Fibroblast of lung (primary cell): ENCODE data around the gene KIAA1549. TPM values are rescaled to one million over a fixed set of nuclear protein-coding genes. Genes with fewer than 3 reads are reported as not detected.

ENCODE experiments used
- DNase-seq, 2 donors: peaks; one replicate each; pipeline versions ENCODE4 v3.0.0 to v3.0.0-alpha.2; 2010; ENCODE audit warnings: low read depth in 2 of 2
- H2AFZ ChIP-seq: 2 replicates; pipeline ENCODE4 v1.5.1; 2012; ENCODE audit warnings: low read length, control low read depth, inconsistent platforms
- H3K27ac ChIP-seq: 2 replicates; pipeline ENCODE4 v1.5.1; 2011; ENCODE audit warnings: low read length, control low read depth; ENCODE audit not compliant: insufficient read depth
- H3K27me3 ChIP-seq: 2 replicates; pipeline ENCODE4 v1.5.1; 2011; ENCODE audit warnings: mild to moderate bottlenecking, low read length; ENCODE audit not compliant: control insufficient read depth, insufficient read depth
- H3K36me3 ChIP-seq: 2 replicates; pipeline ENCODE4 v1.5.1; 2011; ENCODE audit warnings: low read length; ENCODE audit not compliant: control insufficient read depth, insufficient read depth
- H3K4me1 ChIP-seq: 2 replicates; pipeline ENCODE4 v1.5.1; 2011; ENCODE audit warnings: low read length; ENCODE audit not compliant: control insufficient read depth, insufficient read depth; ENCODE audit errors: extremely low read depth
- H3K4me2 ChIP-seq: 2 replicates; pipeline ENCODE4 v1.5.1; 2011; ENCODE audit warnings: low read length, control low read depth; ENCODE audit not compliant: insufficient read depth; ENCODE audit errors: extremely low read depth
- H3K4me3 ChIP-seq, 4 experiments: fragments of 200-600 bp in 1 of 4; sonication (generic) in 1 of 4; replicated peaks in 1 of 4; 2 replicates each; pipeline ENCODE4 v1.5.1; 2011 to 2016; ENCODE audit warnings: low read length in 4 of 4, low read depth in 3 of 4, mild to moderate bottlenecking in 3 of 4, control low read depth in 2 of 4, inconsistent platforms in 1 of 4, mixed read lengths in 1 of 4; ENCODE audit not compliant: insufficient read depth in 1 of 4; ENCODE audit errors: control extremely low read depth in 1 of 4
- H3K79me2 ChIP-seq: 2 replicates; pipeline ENCODE4 v1.5.1; 2012; ENCODE audit warnings: mild to moderate bottlenecking, low read length, inconsistent platforms; ENCODE audit not compliant: control insufficient read depth, insufficient read depth
- H3K9ac ChIP-seq: 2 replicates; pipeline ENCODE4 v1.5.1; 2011; ENCODE audit warnings: mild to moderate bottlenecking, low read length, control low read depth; ENCODE audit not compliant: insufficient read depth
- H3K9me3 ChIP-seq: 2 replicates; pipeline ENCODE4 v1.5.1; 2012; ENCODE audit warnings: low read depth, low read length; ENCODE audit not compliant: control insufficient read depth, insufficient read depth
- H4K20me1 ChIP-seq: 2 replicates; pipeline ENCODE4 v1.5.1; 2011; ENCODE audit warnings: low read length; ENCODE audit not compliant: control insufficient read depth, insufficient read depth; ENCODE audit errors: extremely low read depth
- CTCF ChIP-seq, 2 donors: IDR thresholded peaks in 1 of 2; conservative IDR thresholded peaks in 1 of 2; 1 replicate in 1 of 2; 2 replicates in 1 of 2; pipeline ENCODE4 v1.5.1; 2011 to 2012; ENCODE audit warnings: low read length in 2 of 2, control low read depth in 1 of 2, inconsistent platforms in 1 of 2, low read depth in 1 of 2, mild to moderate bottlenecking in 1 of 2
- EZH2 ChIP-seq: IDR thresholded peaks from 2 replicates; pipeline ENCODE4 v1.5.1; 2012; ENCODE audit warnings: low read length, control low read depth, mild to moderate bottlenecking; ENCODE audit errors: missing control alignments
- polyA plus RNA-seq, 2 donors: library from polyadenylated mRNA; depleted of rRNA in 1 of 2; stranded (reverse) in 1 of 2; unstranded in 1 of 2; fragments of >200 nt; gene quantifications; 2 replicates each; pipeline ENCODE4 v1.2.1, GENCODE V29; 2011 to 2012; ENCODE audit warnings: missing spikeins in 1 of 2
- total RNA-seq: library from RNA; depleted of rRNA; stranded (reverse); fragments of >200 nt; gene quantifications from 2 replicates; pipeline ENCODE4 v1.2.1, GENCODE V29; 2014

The KIAA1549 gene
- total and polyA plus RNA-seq, 2 donors (not counting 1 experiment from before 2014, with no cell fraction given): 0.48 to 0.66 TPM

- Histone ChIP-seq H3K4me3 (no peak overlapping the region), H3K9ac (no peak overlapping the region), H3K27ac (no peak overlapping the region), H4K20me1 (no peaks in the 10 kb centered on the region), H3K36me3 (no peaks in the 10 kb centered on the region), H3K4me2 (no peak overlapping the region), H3K79me2 (no peaks in the 10 kb centered on the region), H3K9me3 (no peaks in the 10 kb centered on the region), H3K4me1 (no peaks in the 10 kb centered on the region), H3K27me3 (no peaks in the 10 kb centered on the region), H2AFZ (no peak overlapping the region)
- no peak for DNase-seq
- TF ChIP-seq EZH2 (no peak), CTCF (conservative IDR thresholded peaks at IDR 0.05 in 1 of 2, IDR thresholded peaks at IDR 0.05 in 1 of 2; ENCODE audit: low read depth in 1 of 2, low read length in 2 of 2) (no peak)
These were observed 120.1 kb downstream of the KIAA1549 start for GRCh38 chr7:138861051-138861450.

DNA sequence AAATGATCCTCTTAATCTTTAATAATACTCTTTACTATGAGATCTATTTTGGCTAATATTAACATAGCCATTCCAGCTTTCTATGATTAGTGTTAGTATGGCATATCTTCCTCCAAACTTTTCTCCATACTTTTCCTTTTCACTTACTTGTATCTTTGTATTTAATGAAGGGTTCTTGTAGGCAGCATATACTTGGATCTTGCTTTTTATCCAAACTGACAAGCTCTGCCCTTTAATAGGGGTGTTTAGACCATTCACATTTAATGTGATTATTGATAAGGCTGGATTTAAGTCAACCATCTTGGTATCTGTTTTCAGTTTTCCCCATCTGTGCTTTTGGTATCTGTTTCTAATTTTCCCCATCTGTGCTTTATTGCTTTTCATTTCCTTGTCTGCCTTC is 123.5 kb downstream of the KIAA1549 start:
- Histone ChIP-seq H3K36me3 (no peaks in the 10 kb centered on the region), H3K4me3 (no peak overlapping the region), H3K27me3 (no peaks in the 10 kb centered on the region), H3K4me2 (no peak overlapping the region), H3K9ac (no peak overlapping the region), H3K27ac (no peak overlapping the region), H3K9me3 (no peaks in the 10 kb centered on the region), H2AFZ (no peak overlapping the region), H3K79me2 (no peaks in the 10 kb centered on the region), H4K20me1 (no peaks in the 10 kb centered on the region), H3K4me1 (no peaks in the 10 kb centered on the region)
- DNase-seq: no peak
- TF ChIP-seq EZH2 (no peak), CTCF (conservative IDR thresholded peaks at IDR 0.05 in 1 of 2, IDR thresholded peaks at IDR 0.05 in 1 of 2; ENCODE audit: low read depth in 1 of 2, low read length in 2 of 2) (no peak)

GRCh38 chr7:138854115-138854645 is 127.0 kb downstream of the KIAA1549 start:
- Histone ChIP-seq H3K27me3 (no peaks in the 10 kb centered on the region), H3K9ac (no peak overlapping the region), H3K4me1 (no peaks in the 10 kb centered on the region), H3K4me2 (no peak overlapping the region), H3K27ac (no peak overlapping the region), H3K9me3 (no peaks in the 10 kb centered on the region), H3K4me3 (no peak overlapping the region), H3K79me2 (no peaks in the 10 kb centered on the region), H2AFZ (no peak overlapping the region), H4K20me1 (no peaks in the 10 kb centered on the region), H3K36me3 (no peaks in the 10 kb centered on the region)
- TF ChIP-seq CTCF (conservative IDR thresholded peaks at IDR 0.05 in 1 of 2, IDR thresholded peaks at IDR 0.05 in 1 of 2; ENCODE audit: low read depth in 1 of 2, low read length in 2 of 2) (no peak), EZH2 (no peak)
- DNase-seq: peak in 1 of 2 donors; percentile 50
